Femur (tissue), 1 donor: ENCODE data around the gene FEM1C.
"Not testable (repeated sequence)": the region's sequence is repeated elsewhere in the genome, so short reads cannot be mapped to it uniquely, and the experiment has no call there.

Source experiments
- DNase-seq: peaks from one replicate; pipeline ENCODE4 v3.0.0-alpha.2; 2017

The FEM1C gene

GRCh38 chr5:115511632-115512031, 32.9 kb downstream of the FEM1C start:
- DNase-seq = no peak

DNA sequence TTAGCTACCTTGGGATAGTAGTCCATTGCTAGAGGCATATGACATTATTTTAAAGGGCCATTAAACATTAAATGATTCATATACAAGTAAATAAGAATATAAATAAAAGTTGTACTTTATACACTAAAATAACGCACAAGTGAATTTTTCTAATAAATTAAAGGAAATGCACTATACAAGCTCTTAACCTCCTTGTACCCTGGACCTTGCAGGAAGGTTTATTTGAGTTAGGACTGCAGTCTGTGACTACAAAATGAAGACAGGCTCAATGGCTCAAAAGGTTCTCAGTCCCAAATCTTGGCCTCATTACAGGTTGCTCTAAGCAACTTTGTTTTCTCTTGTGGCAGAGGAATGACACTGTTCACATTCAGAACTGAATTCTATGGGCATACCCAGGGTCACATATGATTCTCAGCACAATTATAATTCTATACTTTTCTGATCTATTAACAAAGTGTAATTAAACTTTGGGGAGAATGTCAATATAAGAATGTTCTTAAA, 34.4 kb downstream of the FEM1C start:
- no peak for DNase-seq

DNA sequence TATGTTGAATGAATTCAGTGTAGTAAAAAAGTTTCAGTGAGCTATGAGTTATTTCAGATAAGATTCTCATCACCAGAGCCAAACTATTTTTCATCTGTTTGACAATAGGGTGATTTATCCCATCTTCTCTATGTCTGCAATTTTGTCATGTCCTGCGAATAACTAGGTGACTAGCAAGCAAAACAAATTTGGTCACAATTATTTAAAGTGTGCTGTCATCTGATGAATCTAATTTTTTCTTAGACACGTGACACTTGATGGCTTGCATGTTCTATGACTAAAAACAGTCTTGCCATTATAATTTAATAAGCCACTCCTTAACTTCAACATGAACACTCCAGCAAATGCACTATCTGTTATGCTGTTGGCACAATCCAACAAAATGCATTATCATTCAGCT, 35.0 kb downstream of the FEM1C start:
- no peak for DNase-seq

GRCh38 chr5:115507681-115508080, 36.9 kb downstream of the FEM1C start:
- no peak for DNase-seq

GRCh38 chr5:115503420-115503819, 41.2 kb downstream of the FEM1C start:
- no peak for DNase-seq

DNA sequence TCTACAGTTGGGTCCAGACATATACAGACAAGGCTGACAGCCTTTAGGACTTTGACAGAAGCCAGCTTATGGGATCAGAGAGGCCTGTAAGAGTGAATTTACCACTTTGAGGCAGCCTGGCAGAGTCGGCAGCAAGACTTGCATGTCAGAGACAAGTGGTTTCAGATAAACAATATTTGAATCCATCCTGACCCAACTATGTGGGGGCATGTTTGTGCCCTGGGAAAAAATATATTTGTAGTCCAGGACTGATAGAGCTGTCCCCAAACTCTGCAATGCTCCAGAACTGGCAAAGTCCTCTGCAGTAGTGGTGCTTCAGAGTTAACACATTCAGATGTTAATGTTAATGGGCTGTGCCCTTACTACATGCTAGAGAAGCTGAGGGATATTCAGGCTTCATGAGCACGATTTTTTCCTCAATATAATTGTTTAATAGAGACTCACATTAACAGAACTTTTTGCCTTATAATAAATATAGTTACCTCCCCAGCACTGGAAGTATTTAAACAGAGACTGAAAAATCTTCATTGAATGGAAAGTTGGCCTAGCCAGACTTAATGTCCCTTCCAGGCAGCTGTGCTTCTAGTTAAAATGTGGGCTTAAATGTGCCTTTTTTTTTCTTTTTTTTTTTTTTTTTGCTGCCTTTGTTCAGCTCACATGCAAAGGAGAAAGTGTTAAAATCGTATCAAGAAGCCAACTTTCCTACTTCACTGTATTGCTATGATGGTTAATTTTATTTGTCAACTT, 42.9 kb downstream of the FEM1C start:
- DNase-seq = no peak

GRCh38 chr5:115500225-115500624, 44.4 kb downstream of the FEM1C start:
- DNase-seq = no peak

DNA sequence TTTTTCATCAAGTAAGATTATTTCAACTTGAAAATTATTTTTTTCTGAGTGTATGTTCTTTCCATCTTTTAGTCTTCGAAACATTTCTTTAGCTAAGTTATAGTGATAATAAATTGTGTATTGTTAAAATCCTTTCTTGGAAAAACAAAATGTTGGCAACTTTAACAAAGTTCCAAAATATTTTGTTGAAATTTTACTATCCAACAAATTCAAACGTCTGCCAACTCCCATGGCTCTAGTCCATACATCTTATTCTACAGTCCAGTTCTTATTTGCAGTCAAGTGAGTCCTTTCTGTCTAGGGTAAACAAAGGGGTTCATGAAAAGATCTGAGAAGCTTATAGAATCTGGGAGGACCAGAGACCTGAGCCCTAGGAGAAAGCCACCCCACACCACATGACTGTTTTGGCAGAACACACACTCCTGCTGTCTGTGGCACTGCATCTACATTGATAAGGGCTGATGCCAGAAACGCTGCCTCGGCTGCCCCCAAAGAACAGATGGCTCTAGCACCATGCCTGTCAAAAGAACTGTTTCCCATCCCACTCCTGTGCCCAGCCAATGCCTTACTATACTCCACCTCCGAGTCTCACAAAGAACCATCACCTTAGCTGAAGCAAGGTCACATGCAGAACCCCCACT, 47.5 kb downstream of the FEM1C start:
- DNase-seq = no peak

- DNase-seq = no peak
Observed at GRCh38 chr5:115494570-115495289, 49.8 kb downstream of the FEM1C start.

DNA sequence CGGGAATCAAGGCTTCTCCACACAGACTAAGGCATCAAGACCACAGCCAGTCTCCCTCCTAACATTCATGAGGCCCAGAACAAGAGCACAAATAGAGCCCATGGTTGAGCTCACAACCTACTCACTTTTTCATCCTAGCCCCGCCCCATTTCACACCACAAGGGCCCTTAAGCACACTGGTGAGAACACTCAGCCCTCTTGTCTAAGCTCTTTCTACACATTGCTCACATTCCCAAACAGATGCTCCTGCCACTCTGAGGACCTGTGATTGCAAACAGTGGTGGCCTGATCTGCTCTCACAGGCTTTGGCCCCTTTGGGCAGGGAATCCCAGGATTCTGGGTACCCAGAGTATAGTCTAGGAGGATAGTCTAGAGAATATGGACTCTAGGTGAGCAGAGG, 54.0 kb downstream of the FEM1C start:
- DNase-seq = no peak

- no peak for DNase-seq
Observed at GRCh38 chr5:115489733-115490132, 54.8 kb downstream of the FEM1C start.

DNA sequence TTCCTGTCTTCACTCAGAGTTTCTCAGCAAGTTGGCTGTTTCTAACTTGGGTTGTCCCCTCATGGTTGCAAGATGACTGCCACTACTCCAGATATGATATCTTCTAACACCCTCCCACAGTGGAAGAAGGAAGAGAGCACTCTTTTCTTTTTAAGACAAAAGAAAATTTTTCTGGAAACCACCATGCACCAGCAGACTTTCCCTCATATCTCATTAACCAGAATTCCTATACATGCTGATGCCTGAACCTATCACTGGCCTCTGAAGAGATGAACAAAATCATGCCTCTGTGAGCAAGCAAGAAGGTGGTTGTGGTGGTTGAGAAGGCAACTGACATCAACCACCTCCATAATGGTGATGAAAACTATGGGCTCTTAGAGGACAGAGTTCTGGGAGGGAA, 56.8 kb downstream of the FEM1C start:
- DNase-seq = no peak

- DNase-seq = no peak
Observed at GRCh38 chr5:115487168-115487567, 57.4 kb downstream of the FEM1C start.

DNA sequence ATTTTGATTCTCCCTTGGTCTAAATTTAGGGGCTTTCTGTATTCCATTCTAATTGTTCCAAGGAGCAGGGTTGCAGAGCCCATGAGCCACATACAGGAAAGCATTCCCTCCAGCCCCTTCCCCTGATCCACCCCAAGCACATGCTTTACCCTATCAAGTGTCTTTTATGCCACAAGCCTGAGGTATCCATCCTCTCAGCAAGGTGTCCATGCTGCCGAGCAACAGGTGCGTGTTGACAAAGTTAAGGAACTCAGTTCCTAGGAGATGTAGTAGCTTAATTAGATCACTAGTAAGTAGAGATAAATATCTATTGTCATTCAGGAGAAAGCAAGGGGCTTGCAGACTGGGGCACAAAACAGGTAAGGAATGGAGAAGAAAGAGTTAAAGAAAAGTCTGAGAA, 57.8 kb downstream of the FEM1C start:
- no peak for DNase-seq

- no peak for DNase-seq
Observed at GRCh38 chr5:115484368-115484767, 60.2 kb downstream of the FEM1C start.

GRCh38 chr5:115480900-115481299, 63.7 kb downstream of the FEM1C start:
- DNase-seq = no peak

GRCh38 chr5:115480271-115480670, 64.3 kb downstream of the FEM1C start:
- DNase-seq = no peak

- DNase-seq = not testable (repeated sequence)
Observed at GRCh38 chr5:115479166-115479873, 65.3 kb downstream of the FEM1C start.

DNA sequence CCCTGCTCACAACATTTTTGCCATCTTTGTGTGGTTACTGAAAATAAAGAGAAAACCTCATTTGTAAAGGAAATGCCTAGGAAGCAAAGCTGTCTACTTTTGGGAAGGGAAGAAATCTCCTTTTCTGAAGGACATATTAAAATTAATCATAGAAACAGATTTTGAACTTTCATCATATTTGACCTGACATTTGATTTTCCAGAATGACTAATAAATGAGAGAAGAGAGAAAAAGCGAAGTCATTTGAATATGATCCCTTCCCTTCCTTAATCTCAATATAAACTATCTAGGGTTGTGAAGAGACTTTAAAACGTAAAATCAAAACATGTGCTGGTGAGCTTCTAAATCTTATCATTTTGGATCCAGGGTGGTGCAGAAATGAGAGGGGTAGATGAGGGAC, 66.3 kb downstream of the FEM1C start:
- no peak for DNase-seq

- DNase-seq = no peak
Observed at GRCh38 chr5:115477581-115477980, 67.0 kb downstream of the FEM1C start.

GRCh38 chr5:115475788-115476187, 68.8 kb downstream of the FEM1C start:
- DNase-seq = no peak

GRCh38 chr5:115472271-115473025, 72.1 kb downstream of the FEM1C start:
- peak; percentile 68 for DNase-seq
